Neural progenitor cell (in vitro differentiated cells): ENCODE data around the gene GLIS2.

ENCODE experiments used
- EZH2 ChIP-seq: fragments of 200-600 bp; sonication (generic); IDR thresholded peaks from 2 replicates; pipeline ENCODE4 v1.6.1; 2017; ENCODE audit warnings: antibody characterized with exemption, mild to moderate bottlenecking, moderate library complexity
- EZH2phosphoT487 ChIP-seq: fragments of 200-600 bp; sonication (generic); IDR thresholded peaks from 2 replicates; pipeline ENCODE4 v1.6.1; 2017; ENCODE audit warnings: antibody characterized with exemption
- TF ChIP-seq, protein P1 (sequence below): fragments of 200-600 bp; sonication (generic); IDR thresholded peaks from 2 replicates; pipeline ENCODE4 v1.5.1; 2017; ENCODE audit warnings: antibody characterized with exemption, mild to moderate bottlenecking

DNA sequence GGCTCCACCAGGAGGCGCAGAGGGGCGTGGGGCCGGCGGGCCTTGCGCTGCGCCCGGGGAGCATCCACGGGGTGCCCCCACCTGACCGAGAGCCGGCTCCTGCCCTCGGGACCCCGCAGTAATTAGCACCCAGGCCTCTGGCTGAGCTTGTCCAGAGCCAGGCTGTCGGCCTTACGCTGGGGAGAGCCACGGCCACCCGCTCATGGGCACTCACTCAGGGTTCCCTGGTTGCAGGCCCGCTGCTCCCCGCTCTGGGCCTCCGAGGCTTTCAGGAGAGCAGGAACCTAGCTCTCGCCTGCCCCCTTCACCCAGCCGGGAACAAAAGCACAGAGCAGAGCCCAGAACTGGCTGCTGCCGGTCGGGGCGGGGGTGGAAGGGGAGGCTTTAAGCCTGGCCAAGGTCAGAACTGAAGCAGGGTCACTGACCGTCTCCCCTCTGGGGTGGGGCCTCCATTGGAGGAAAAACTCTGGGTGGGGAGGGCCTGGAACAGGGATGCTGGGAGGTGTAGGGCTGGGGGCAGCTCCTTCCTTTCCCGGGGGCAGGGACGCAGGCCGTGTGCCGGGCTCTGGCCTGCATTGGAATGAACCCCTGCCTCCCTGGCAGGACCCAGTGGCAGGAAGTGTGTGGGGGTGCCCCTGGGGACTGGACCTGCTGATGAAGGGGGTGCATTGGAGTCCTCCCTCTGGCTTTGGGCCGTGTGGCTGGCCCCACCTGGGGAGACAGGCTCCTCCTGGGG is 12.3 kb downstream of the GLIS2 start:
- TF ChIP-seq EZH2 (no peak), EZH2phosphoT487 (no peak)
- TF ChIP-seq, protein P1, sequence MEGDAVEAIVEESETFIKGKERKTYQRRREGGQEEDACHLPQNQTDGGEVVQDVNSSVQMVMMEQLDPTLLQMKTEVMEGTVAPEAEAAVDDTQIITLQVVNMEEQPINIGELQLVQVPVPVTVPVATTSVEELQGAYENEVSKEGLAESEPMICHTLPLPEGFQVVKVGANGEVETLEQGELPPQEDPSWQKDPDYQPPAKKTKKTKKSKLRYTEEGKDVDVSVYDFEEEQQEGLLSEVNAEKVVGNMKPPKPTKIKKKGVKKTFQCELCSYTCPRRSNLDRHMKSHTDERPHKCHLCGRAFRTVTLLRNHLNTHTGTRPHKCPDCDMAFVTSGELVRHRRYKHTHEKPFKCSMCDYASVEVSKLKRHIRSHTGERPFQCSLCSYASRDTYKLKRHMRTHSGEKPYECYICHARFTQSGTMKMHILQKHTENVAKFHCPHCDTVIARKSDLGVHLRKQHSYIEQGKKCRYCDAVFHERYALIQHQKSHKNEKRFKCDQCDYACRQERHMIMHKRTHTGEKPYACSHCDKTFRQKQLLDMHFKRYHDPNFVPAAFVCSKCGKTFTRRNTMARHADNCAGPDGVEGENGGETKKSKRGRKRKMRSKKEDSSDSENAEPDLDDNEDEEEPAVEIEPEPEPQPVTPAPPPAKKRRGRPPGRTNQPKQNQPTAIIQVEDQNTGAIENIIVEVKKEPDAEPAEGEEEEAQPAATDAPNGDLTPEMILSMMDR: peak; percentile 60
